WTC11 (cell line): ENCODE data around the gene QARS1.

Source experiments
- ATF2 ChIP-seq: sonication (generic); formaldehyde crosslinking; IDR thresholded peaks from 2 replicates; pipeline ENCODE4 v1.8.1; 2022; ENCODE audit warnings: low read depth, missing genetic modification reagents, borderline replicate concordance
- CBFB ChIP-seq: sonication (generic); formaldehyde crosslinking; IDR thresholded peaks from 2 replicates; pipeline ENCODE4 v1.8.1; 2022; ENCODE audit warnings: mild to moderate bottlenecking, low read depth, missing genetic modification reagents
- ESRRA ChIP-seq: sonication (generic); formaldehyde crosslinking; IDR thresholded peaks from 2 replicates; pipeline ENCODE4 v1.8.1; 2022; ENCODE audit warnings: mild to moderate bottlenecking, missing genetic modification reagents, borderline replicate concordance
- JUN ChIP-seq: sonication (generic); formaldehyde crosslinking; IDR thresholded peaks from 2 replicates; pipeline ENCODE4 v1.8.0; 2023; ENCODE audit warnings: mild to moderate bottlenecking, missing genetic modification reagents
- NR3C1 ChIP-seq: sonication (generic); formaldehyde crosslinking; conservative IDR thresholded peaks from 2 replicates; pipeline ENCODE4 v1.8.1; 2023; ENCODE audit warnings: low read depth, mild to moderate bottlenecking, missing genetic modification reagents
- SP1 ChIP-seq: sonication (generic); formaldehyde crosslinking; conservative IDR thresholded peaks from 2 replicates; pipeline ENCODE4 v1.8.1; 2022; ENCODE audit warnings: missing genetic modification reagents
- TCF7 ChIP-seq: sonication (generic); formaldehyde crosslinking; IDR thresholded peaks from 2 replicates; pipeline ENCODE4 v1.8.0; 2022; ENCODE audit warnings: mild to moderate bottlenecking, low read depth, missing genetic modification reagents, moderate library complexity
- TEAD4 ChIP-seq: sonication (generic); formaldehyde crosslinking; IDR thresholded peaks from 2 replicates; pipeline ENCODE4 v1.8.0; 2022; ENCODE audit warnings: mild to moderate bottlenecking, missing genetic modification reagents
- TF ChIP-seq, protein P1 (sequence below): fragments of 200-600 bp; IDR thresholded peaks from 2 replicates; pipeline ENCODE4 v1.8.0; 2022; ENCODE audit warnings: antibody characterized with exemption

DNA sequence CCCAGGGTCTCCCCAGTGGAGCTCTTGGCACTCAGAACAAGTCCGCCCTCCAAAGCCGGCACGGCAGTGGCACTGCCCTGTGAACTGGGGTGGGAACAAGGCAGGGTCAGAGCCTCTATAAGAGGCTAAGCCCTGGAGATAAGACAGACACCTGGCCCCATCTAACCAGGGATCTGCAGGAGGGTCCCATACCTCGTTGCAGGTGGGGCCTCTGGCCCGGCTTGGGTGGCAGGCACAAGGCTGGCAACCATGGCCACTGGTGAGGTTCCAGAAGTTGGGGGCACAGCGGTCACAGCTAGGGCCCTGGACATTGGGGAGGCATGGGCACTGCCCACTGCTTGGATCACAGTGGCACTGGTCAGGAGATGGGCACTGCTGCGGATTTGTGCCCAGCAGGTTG, 19.6 kb upstream of the QARS1 start:
- TF ChIP-seq, protein P1, sequence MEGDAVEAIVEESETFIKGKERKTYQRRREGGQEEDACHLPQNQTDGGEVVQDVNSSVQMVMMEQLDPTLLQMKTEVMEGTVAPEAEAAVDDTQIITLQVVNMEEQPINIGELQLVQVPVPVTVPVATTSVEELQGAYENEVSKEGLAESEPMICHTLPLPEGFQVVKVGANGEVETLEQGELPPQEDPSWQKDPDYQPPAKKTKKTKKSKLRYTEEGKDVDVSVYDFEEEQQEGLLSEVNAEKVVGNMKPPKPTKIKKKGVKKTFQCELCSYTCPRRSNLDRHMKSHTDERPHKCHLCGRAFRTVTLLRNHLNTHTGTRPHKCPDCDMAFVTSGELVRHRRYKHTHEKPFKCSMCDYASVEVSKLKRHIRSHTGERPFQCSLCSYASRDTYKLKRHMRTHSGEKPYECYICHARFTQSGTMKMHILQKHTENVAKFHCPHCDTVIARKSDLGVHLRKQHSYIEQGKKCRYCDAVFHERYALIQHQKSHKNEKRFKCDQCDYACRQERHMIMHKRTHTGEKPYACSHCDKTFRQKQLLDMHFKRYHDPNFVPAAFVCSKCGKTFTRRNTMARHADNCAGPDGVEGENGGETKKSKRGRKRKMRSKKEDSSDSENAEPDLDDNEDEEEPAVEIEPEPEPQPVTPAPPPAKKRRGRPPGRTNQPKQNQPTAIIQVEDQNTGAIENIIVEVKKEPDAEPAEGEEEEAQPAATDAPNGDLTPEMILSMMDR = no peak
- TF ChIP-seq ATF2 (CRISPR knock-in tag) = no peak
- TF ChIP-seq SP1 (CRISPR knock-in tag) = no peak
- TF ChIP-seq CBFB (CRISPR knock-in tag) = no peak
- TF ChIP-seq TCF7 (CRISPR knock-in tag) = no peak
- no peak for TF ChIP-seq TEAD4 (CRISPR knock-in tag)
- TF ChIP-seq NR3C1 (CRISPR knock-in tag) = no peak
- TF ChIP-seq JUN (CRISPR knock-in tag) = no peak
- TF ChIP-seq ESRRA = no peak
